ENCODE results near the gene CDKAL1. TPM values are rescaled to one million over a fixed set of nuclear protein-coding genes. Genes with fewer than 3 reads are reported as not detected.

Gene CDKAL1
- total and polyA plus RNA-seq, 10 of the 15 experiments (the other 5 are each of a cell fraction or from before 2014, with no cell fraction given) = 10.7 to 26.9 (median 17.3) TPM

DNA sequence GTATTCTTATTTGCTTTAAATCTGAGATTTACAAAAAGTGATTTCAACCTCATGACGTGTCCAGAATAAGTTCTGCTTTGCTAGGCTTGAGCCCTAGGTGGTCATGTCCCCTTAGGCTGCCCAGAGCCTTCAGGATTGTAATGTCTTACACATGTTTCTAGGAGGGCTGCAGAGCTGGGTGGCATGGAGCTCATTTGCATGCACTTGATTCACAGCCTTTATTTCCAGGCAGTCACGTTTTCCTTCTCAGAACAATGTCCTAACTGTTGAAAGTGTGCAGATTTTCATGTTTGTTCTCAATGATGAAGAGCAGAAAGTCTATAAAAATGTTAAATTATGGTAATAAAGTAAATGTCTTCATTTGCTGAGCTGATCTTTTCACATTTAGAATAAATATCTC is 610.7 kb downstream of the CDKAL1 start:
- no peaks in the 10 kb centered on the region for H3K4me1 ChIP-seq (ENCODE audit: control insufficient read depth, insufficient read depth, low read length)
- BruUV-seq (replicated peaks) = no TSS peak
- in situ Hi-C loops (cut with MboI) = no loop called here
- POLR2A ChIA-PET = interaction anchor here (0.8 to 1.2 kb wide), 2 partner anchors 10 to 12 kb away, joined by 3 read pairs; no protein-coding TSS in a partner anchor
- H4K20me1 ChIP-seq (ENCODE audit: control insufficient read depth, insufficient read depth) = no peaks in the 10 kb centered on the region
- intact Hi-C loops (cut with micrococcal nuclease; ENCODE audit: unreplicated experiment) = no loop called here
- no peaks in the 10 kb centered on the region for H3K79me2 ChIP-seq (ENCODE audit: control insufficient read depth, insufficient read depth, low read length)
- RAD21 ChIA-PET (ENCODE audit: unreplicated experiment) = interaction anchor here (0.9 kb wide), 1 partner anchor 13 kb away, joined by 3 read pairs; no protein-coding TSS in a partner anchor
- no peak overlapping the region for H3K27ac ChIP-seq (ENCODE audit: control insufficient read depth, insufficient read depth)
- H3K9me3 ChIP-seq (replicated peaks; ENCODE audit: control insufficient read depth, insufficient read depth, low read length) = no peaks in the 10 kb centered on the region
- no peaks in the 10 kb centered on the region for H3K36me3 ChIP-seq (ENCODE audit: control insufficient read depth in 2 of 2, insufficient read depth in 2 of 2, low read length in 1 of 2)
- no peak overlapping the region for H3K4me2 ChIP-seq (ENCODE audit: control insufficient read depth, insufficient read depth)
- TF ChIP-seq, protein P1, sequence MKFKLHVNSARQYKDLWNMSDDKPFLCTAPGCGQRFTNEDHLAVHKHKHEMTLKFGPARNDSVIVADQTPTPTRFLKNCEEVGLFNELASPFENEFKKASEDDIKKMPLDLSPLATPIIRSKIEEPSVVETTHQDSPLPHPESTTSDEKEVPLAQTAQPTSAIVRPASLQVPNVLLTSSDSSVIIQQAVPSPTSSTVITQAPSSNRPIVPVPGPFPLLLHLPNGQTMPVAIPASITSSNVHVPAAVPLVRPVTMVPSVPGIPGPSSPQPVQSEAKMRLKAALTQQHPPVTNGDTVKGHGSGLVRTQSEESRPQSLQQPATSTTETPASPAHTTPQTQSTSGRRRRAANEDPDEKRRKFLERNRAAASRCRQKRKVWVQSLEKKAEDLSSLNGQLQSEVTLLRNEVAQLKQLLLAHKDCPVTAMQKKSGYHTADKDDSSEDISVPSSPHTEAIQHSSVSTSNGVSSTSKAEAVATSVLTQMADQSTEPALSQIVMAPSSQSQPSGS (IDR thresholded peaks at IDR 0.05; ENCODE audit: low read length) = no peak
- TF ChIP-seq, protein P2, sequence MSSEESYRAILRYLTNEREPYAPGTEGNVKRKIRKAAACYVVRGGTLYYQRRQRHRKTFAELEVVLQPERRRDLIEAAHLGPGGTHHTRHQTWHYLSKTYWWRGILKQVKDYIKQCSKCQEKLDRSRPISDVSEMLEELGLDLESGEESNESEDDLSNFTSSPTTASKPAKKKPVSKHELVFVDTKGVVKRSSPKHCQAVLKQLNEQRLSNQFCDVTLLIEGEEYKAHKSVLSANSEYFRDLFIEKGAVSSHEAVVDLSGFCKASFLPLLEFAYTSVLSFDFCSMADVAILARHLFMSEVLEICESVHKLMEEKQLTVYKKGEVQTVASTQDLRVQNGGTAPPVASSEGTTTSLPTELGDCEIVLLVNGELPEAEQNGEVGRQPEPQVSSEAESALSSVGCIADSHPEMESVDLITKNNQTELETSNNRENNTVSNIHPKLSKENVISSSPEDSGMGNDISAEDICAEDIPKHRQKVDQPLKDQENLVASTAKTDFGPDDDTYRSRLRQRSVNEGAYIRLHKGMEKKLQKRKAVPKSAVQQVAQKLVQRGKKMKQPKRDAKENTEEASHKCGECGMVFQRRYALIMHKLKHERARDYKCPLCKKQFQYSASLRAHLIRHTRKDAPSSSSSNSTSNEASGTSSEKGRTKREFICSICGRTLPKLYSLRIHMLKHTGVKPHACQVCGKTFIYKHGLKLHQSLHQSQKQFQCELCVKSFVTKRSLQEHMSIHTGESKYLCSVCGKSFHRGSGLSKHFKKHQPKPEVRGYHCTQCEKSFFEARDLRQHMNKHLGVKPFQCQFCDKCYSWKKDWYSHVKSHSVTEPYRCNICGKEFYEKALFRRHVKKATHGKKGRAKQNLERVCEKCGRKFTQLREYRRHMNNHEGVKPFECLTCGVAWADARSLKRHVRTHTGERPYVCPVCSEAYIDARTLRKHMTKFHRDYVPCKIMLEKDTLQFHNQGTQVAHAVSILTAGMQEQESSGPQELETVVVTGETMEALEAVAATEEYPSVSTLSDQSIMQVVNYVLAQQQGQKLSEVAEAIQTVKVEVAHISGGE (CRISPR knock-in tag; IDR thresholded peaks at IDR 0.05) = no peak
- TF ChIP-seq, protein P3, sequence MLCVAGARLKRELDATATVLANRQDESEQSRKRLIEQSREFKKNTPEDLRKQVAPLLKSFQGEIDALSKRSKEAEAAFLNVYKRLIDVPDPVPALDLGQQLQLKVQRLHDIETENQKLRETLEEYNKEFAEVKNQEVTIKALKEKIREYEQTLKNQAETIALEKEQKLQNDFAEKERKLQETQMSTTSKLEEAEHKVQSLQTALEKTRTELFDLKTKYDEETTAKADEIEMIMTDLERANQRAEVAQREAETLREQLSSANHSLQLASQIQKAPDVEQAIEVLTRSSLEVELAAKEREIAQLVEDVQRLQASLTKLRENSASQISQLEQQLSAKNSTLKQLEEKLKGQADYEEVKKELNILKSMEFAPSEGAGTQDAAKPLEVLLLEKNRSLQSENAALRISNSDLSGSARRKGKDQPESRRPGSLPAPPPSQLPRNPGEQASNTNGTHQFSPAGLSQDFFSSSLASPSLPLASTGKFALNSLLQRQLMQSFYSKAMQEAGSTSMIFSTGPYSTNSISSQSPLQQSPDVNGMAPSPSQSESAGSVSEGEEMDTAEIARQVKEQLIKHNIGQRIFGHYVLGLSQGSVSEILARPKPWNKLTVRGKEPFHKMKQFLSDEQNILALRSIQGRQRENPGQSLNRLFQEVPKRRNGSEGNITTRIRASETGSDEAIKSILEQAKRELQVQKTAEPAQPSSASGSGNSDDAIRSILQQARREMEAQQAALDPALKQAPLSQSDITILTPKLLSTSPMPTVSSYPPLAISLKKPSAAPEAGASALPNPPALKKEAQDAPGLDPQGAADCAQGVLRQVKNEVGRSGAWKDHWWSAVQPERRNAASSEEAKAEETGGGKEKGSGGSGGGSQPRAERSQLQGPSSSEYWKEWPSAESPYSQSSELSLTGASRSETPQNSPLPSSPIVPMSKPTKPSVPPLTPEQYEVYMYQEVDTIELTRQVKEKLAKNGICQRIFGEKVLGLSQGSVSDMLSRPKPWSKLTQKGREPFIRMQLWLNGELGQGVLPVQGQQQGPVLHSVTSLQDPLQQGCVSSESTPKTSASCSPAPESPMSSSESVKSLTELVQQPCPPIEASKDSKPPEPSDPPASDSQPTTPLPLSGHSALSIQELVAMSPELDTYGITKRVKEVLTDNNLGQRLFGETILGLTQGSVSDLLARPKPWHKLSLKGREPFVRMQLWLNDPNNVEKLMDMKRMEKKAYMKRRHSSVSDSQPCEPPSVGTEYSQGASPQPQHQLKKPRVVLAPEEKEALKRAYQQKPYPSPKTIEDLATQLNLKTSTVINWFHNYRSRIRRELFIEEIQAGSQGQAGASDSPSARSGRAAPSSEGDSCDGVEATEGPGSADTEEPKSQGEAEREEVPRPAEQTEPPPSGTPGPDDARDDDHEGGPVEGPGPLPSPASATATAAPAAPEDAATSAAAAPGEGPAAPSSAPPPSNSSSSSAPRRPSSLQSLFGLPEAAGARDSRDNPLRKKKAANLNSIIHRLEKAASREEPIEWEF (IDR thresholded peaks at IDR 0.05; ENCODE audit: insufficient replicate concordance, low read depth, low read length) = no peak
- TF ChIP-seq, protein P4, sequence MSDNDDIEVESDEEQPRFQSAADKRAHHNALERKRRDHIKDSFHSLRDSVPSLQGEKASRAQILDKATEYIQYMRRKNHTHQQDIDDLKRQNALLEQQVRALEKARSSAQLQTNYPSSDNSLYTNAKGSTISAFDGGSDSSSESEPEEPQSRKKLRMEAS (IDR thresholded peaks at IDR 0.05; ENCODE audit: low read depth, low read length) = no peak
- no peak for TF ChIP-seq NFYA (IDR thresholded peaks at IDR 0.05; ENCODE audit: borderline replicate concordance, low read depth, low read length)
- TF ChIP-seq, protein P5, sequence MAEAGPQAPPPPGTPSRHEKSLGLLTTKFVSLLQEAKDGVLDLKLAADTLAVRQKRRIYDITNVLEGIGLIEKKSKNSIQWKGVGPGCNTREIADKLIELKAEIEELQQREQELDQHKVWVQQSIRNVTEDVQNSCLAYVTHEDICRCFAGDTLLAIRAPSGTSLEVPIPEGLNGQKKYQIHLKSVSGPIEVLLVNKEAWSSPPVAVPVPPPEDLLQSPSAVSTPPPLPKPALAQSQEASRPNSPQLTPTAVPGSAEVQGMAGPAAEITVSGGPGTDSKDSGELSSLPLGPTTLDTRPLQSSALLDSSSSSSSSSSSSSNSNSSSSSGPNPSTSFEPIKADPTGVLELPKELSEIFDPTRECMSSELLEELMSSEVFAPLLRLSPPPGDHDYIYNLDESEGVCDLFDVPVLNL (IDR thresholded peaks at IDR 0.05; ENCODE audit: low read depth, low read length) = no peak
- no peak overlapping the region for H2AFZ ChIP-seq (ENCODE audit: control insufficient read depth, low read depth, low read length)
- CTCF ChIA-PET = interaction anchor here (0.8 to 1.6 kb wide), 4 partner anchors 12 to 172 kb away, joined by 3 to 7 read pairs (median 4); no protein-coding TSS in a partner anchor
- 91% methylated on average over 2 of the region's 2 CpGs for WGBS (ENCODE audit: insufficient coverage, insufficient replicate concordance, low lambda C conversion rate, missing lambda C conversion rate)
- SMC1A ChIA-PET (ENCODE audit: uncharacterized antibody, unreplicated experiment) = interaction anchor here (0.9 to 5.4 kb wide), 4 partner anchors 9 to 113 kb away, joined by 3 to 32 read pairs (median 4); no protein-coding TSS in a partner anchor
- no peak overlapping the region for H3K4me3 ChIP-seq
- H3K9ac ChIP-seq (ENCODE audit: control insufficient read depth, insufficient read depth, low read length) = no peak overlapping the region
- no peak for ATAC-seq
- H3K27me3 ChIP-seq (replicated peaks in 1 of 2; ENCODE audit: control insufficient read depth in 2 of 2, insufficient read depth in 2 of 2, low read length in 1 of 2) = no peaks in the 10 kb centered on the region
- no peak for FAIRE-seq
- no peak for DNase-seq (ENCODE audit: low read depth, low spot score)
